ENCODE measurements around the gene DGCR6. TPM values are rescaled to one million over a fixed set of nuclear protein-coding genes. Genes with fewer than 3 reads are reported as not detected.
"Not testable (repeated sequence)": the region's sequence is repeated elsewhere in the genome, so short reads cannot be mapped to it uniquely, and the experiment has no call there.

Gene DGCR6
- total and polyA plus RNA-seq, 4 experiments from 2014 or later = 1.6 to 7.2 (median 4.4) TPM

DNA sequence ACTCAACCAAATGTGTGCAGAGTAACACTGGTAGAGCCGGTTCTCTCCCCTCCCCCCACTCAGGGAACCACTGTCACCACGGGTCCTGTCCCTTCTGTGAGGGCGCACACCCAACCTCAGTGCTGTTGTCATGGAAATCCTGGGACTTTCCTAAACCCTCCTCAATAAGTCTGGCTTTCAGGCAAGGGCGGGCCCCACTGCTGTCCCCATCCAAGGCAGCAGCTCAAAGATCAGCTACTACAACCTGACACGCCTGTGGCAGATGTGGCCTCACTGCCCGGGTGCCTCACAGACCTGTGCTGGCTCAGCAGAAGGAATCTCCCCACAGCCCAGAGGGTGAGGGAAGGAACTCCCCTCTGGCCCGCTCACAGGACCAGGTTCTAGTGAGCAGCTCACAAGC lies 27.8 kb downstream of the DGCR6 start:
- no peak overlapping the region for H3K27ac Mint-ChIP-seq
- Histone ChIP-seq H3K9me3 (ENCODE audit: control insufficient read depth in 1 of 2, low read length in 2 of 2) (no peaks in the 10 kb centered on the region), H3K36me3 (ENCODE audit: insufficient read depth, low read length) (no peaks in the 10 kb centered on the region), H3K4me1 (ENCODE audit: insufficient read depth, low read length) (no peaks in the 10 kb centered on the region), H3K27me3 (ENCODE audit: insufficient read depth, low read length) (no peaks in the 10 kb centered on the region), H3K4me3 (ENCODE audit: low read length in 2 of 2) (no peak overlapping the region), H3K27ac (ENCODE audit: low read depth, low read length) (no peak overlapping the region)
- H3K27me3 Mint-ChIP-seq = no peaks in the 10 kb centered on the region
- ChIA-PET POLR2A (ENCODE audit: partially characterized antibody) (no interaction called here), CTCF (ENCODE audit: partially characterized antibody) (no interaction called here)
- intact Hi-C loops (cut with micrococcal nuclease) = no loop called here
- no peak overlapping the region for H3K4me3 Mint-ChIP-seq
- no peaks in the 10 kb centered on the region for H3K36me3 Mint-ChIP-seq
- no peaks in the 10 kb centered on the region for H3K9me3 Mint-ChIP-seq
- H3K4me1 Mint-ChIP-seq = no peaks in the 10 kb centered on the region
- no peak for DNase-seq

DNA sequence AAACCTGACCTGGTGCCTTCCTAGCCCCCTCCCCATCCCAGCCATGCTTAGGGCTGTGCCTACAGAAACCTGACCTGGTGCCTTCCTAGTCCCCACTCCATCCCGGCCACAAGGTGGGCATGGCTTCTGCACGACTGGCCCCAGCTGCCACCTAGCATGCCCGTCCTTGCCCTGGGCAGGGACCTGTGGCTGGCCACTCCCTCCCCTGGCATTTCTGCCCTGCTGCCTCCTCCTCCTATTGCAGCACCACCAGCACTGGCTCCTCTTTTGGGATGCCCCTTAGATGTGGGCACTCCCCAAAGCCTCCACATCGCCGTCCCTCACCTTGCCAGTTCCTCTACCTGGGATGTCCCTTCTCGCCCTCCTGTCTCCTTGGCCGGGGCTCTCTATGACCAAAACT lies 28.6 kb downstream of the DGCR6 start:
- H3K4me3 Mint-ChIP-seq; H3K9me3 Mint-ChIP-seq; H3K36me3 ChIP-seq (ENCODE audit: insufficient read depth, low read length); DNase-seq; H3K27ac Mint-ChIP-seq; H3K4me1 Mint-ChIP-seq; H3K27ac ChIP-seq (ENCODE audit: low read depth, low read length); H3K27me3 Mint-ChIP-seq; H3K4me3 ChIP-seq (ENCODE audit: low read length in 2 of 2); H3K36me3 Mint-ChIP-seq; H3K9me3 ChIP-seq (ENCODE audit: control insufficient read depth in 1 of 2, low read length in 2 of 2); POLR2A ChIA-PET (ENCODE audit: partially characterized antibody); H3K4me1 ChIP-seq (ENCODE audit: insufficient read depth, low read length); H3K27me3 ChIP-seq (ENCODE audit: insufficient read depth, low read length); CTCF ChIA-PET (ENCODE audit: partially characterized antibody); intact Hi-C loops (cut with micrococcal nuclease): not testable (repeated sequence)

DNA sequence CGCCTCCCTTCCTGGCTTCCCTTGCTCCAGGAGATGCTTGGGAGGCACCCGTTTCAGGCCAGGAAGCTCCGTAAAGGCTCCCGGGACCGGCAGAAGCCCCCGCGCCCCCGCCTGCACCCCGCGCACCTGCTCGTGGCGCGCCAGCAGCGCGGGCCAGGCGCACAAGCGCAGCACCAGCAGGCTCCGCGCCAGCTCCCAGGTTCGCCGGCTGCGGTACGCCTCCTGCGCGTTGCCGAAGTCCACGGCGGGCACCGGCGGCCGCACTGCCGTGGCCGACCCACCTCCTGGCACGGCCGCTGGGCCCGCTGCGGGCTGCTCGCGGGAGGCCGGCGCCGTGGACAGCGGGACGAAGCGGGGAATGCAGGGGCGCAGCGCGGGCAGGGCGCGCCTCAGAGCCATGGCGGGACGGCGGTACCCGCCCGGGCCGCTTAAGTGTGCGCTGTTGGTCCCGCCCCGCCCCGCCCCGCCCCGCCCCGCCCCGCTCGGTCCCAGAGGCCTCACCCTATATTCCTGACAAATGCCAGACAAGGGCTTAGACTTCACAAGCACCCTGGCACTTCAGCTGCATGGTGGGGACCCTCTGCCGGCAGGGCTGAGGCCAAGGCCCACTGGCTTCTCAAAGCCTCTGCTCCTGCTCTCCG lies 29.9 kb downstream of the DGCR6 start, which contains the start of gene PRODH:
PRODH (minus strand) TSS at position 405 of the 641 bp plus-strand sequence; CDS start at position 399, 6 bp downstream.
- Histone ChIP-seq H3K4me1 (ENCODE audit: insufficient read depth, low read length) (no peaks in the 10 kb centered on the region), H3K4me3 (ENCODE audit: low read length in 2 of 2) (no peak within 1 kb of the TSS), H3K36me3 (ENCODE audit: insufficient read depth, low read length) (no peaks in the 10 kb centered on the region), H3K27me3 (ENCODE audit: insufficient read depth, low read length) (no peaks in the 10 kb centered on the region), H3K27ac (ENCODE audit: low read depth, low read length) (no peak within 1 kb of the TSS), H3K9me3 (ENCODE audit: control insufficient read depth in 1 of 2, low read length in 2 of 2) (no peaks in the 10 kb centered on the region)
- Mint-ChIP-seq H3K9me3 (no peaks in the 10 kb centered on the region), H3K4me3 (no peak within 1 kb of the TSS), H3K27ac (no peak within 1 kb of the TSS), H3K27me3 (no peaks in the 10 kb centered on the region), H3K36me3 (no peaks in the 10 kb centered on the region), H3K4me1 (no peaks in the 10 kb centered on the region)
- intact Hi-C loops (cut with micrococcal nuclease) = no loop called here
- ChIA-PET POLR2A (ENCODE audit: partially characterized antibody) (no interaction called here), CTCF (ENCODE audit: partially characterized antibody) (no interaction called here)
- no peak for DNase-seq

DNA sequence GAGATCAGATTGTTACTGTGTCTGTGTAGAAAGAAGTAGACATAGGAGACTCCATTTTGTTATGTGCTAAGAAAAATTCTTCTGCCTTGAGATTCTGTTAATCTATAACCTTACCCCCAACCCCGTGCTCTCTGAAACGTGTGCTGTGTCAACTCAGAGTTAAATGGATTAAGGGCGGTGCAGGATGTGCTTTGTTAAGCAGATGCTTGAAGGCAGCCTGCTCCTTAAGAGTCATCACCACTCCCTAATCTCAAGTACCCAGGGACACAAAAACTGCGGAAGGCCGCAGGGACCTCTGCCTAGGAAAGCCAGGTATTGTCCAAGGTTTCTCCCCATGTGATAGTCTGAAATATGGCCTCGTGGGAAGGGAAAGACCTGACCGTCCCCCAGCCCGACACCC lies 32.6 kb downstream of the DGCR6 start:
- POLR2A ChIA-PET (ENCODE audit: partially characterized antibody); H3K27ac ChIP-seq (ENCODE audit: low read depth, low read length); H3K27ac Mint-ChIP-seq; CTCF ChIA-PET (ENCODE audit: partially characterized antibody); H3K27me3 Mint-ChIP-seq; H3K9me3 Mint-ChIP-seq; H3K27me3 ChIP-seq (ENCODE audit: insufficient read depth, low read length); H3K4me3 Mint-ChIP-seq; H3K9me3 ChIP-seq (ENCODE audit: control insufficient read depth in 1 of 2, low read length in 2 of 2); H3K36me3 Mint-ChIP-seq; DNase-seq; H3K4me1 ChIP-seq (ENCODE audit: insufficient read depth, low read length); intact Hi-C loops (cut with micrococcal nuclease); H3K4me1 Mint-ChIP-seq; H3K36me3 ChIP-seq (ENCODE audit: insufficient read depth, low read length); H3K4me3 ChIP-seq (ENCODE audit: low read length in 2 of 2): not testable (repeated sequence)

DNA sequence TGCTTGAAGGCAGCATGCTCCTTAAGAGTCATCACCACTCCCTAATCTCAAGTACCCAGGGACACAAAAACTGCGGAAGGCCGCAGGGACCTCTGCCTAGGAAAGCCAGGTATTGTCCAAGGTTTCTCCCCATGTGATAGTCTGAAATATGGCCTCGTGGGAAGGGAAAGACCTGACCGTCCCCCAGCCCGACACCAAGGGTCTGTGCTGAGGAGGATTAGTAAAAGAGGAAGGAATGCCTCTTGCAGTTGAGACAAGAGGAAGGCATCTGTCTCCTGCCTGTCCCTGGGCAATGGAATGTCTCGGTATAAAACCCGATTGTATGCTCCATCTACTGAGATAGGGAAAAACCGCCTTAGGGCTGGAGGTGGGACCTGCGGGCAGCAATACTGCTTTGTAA lies 41.0 kb downstream of the DGCR6 start:
- H3K27ac ChIP-seq (ENCODE audit: low read depth, low read length); intact Hi-C loops (cut with micrococcal nuclease); H3K4me1 ChIP-seq (ENCODE audit: insufficient read depth, low read length); H3K4me1 Mint-ChIP-seq; H3K4me3 ChIP-seq (ENCODE audit: low read length in 2 of 2); H3K36me3 Mint-ChIP-seq; H3K27me3 ChIP-seq (ENCODE audit: insufficient read depth, low read length); H3K36me3 ChIP-seq (ENCODE audit: insufficient read depth, low read length); POLR2A ChIA-PET (ENCODE audit: partially characterized antibody); H3K27ac Mint-ChIP-seq; H3K9me3 ChIP-seq (ENCODE audit: control insufficient read depth in 1 of 2, low read length in 2 of 2); CTCF ChIA-PET (ENCODE audit: partially characterized antibody); H3K9me3 Mint-ChIP-seq; H3K4me3 Mint-ChIP-seq; DNase-seq: not testable (repeated sequence)
- H3K27me3 Mint-ChIP-seq = peaks cover 4 to 22% of the 10 kb centered on the region in 2 donors

DNA sequence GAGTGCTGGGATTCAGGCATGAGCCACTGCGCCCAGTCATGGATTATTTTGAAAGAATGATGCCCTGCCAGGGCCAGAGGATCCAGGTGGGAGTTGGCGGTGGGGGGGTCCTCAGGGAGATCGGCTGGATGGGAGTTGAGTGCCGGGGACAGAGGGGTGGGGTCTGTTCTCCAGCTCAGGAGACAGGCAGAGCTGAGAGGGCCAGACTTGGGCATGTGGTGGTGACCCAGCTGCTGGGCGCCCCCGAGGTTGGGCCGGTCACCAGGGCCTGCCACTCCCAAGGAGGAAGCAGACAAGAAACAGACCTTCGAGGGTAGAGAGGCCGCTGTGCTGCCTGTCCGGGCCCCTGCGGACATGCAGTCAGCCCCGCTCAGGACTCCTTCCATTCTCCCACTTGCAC lies 41.8 kb downstream of the DGCR6 start:
- no peaks in the 10 kb centered on the region for H3K36me3 ChIP-seq (ENCODE audit: insufficient read depth, low read length)
- no peak overlapping the region for H3K4me3 Mint-ChIP-seq
- H3K4me1 ChIP-seq (ENCODE audit: insufficient read depth, low read length) = no peaks in the 10 kb centered on the region
- no peaks in the 10 kb centered on the region for H3K36me3 Mint-ChIP-seq
- peaks cover 4 to 22% of the 10 kb centered on the region in 2 donors for H3K27me3 Mint-ChIP-seq
- no peaks in the 10 kb centered on the region for H3K9me3 ChIP-seq (ENCODE audit: control insufficient read depth in 1 of 2, low read length in 2 of 2)
- H3K27ac Mint-ChIP-seq = no peak overlapping the region
- POLR2A ChIA-PET (ENCODE audit: partially characterized antibody) = no interaction called here
- no peaks in the 10 kb centered on the region for H3K27me3 ChIP-seq (ENCODE audit: insufficient read depth, low read length)
- H3K4me1 Mint-ChIP-seq = no peaks in the 10 kb centered on the region
- intact Hi-C loops (cut with micrococcal nuclease) = no loop called here
- H3K9me3 Mint-ChIP-seq = no peaks in the 10 kb centered on the region
- no peak overlapping the region for H3K4me3 ChIP-seq (ENCODE audit: low read length in 2 of 2)
- no peak overlapping the region for H3K27ac ChIP-seq (ENCODE audit: low read depth, low read length)
- DNase-seq = no peak
- CTCF ChIA-PET (ENCODE audit: partially characterized antibody) = interaction anchor here (1.1 kb wide), 1 partner anchor 682 kb away, joined by 3 read pairs; no protein-coding TSS in a partner anchor

DNA sequence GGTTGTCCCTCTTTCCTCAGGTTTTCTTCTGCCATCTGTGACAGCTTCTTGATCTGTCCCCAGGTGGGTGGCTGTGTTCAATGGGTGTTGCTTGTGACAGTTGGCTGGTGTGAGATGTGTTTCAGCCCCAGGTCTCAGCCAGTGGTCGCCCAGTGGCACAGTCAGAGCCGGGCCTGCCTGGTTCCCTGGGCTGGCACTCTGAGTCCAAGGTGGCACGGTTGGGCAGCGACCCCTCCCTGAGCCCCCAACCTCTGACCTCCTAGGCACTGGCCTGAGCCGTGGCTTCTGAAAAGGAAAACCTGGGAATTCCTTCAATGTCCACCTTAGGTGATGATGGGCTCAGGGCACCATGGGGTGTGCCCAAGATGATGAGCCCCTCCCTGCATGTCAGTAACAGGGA lies 44.0 kb downstream of the DGCR6 start:
- H3K4me1 Mint-ChIP-seq = no peaks in the 10 kb centered on the region
- ChIA-PET CTCF (ENCODE audit: partially characterized antibody) (interaction anchor here (0.6 kb wide), 1 partner anchor 1056 kb away, joined by 3 read pairs; no protein-coding TSS in a partner anchor), POLR2A (ENCODE audit: partially characterized antibody) (no interaction called here)
- H3K27ac Mint-ChIP-seq = no peak overlapping the region
- DNase-seq = no peak
- no peaks in the 10 kb centered on the region for H3K36me3 ChIP-seq (ENCODE audit: insufficient read depth, low read length)
- no peaks in the 10 kb centered on the region for H3K4me1 ChIP-seq (ENCODE audit: insufficient read depth, low read length)
- peaks cover 4 to 22% of the 10 kb centered on the region in 2 donors for H3K27me3 Mint-ChIP-seq
- H3K36me3 Mint-ChIP-seq = no peaks in the 10 kb centered on the region
- no peak overlapping the region for H3K4me3 ChIP-seq (ENCODE audit: low read length in 2 of 2)
- intact Hi-C loops (cut with micrococcal nuclease) = no loop called here
- no peak overlapping the region for H3K4me3 Mint-ChIP-seq
- H3K9me3 ChIP-seq (ENCODE audit: control insufficient read depth in 1 of 2, low read length in 2 of 2) = no peaks in the 10 kb centered on the region
- no peaks in the 10 kb centered on the region for H3K9me3 Mint-ChIP-seq
- H3K27me3 ChIP-seq (ENCODE audit: insufficient read depth, low read length) = no peaks in the 10 kb centered on the region
- no peak overlapping the region for H3K27ac ChIP-seq (ENCODE audit: low read depth, low read length)

DNA sequence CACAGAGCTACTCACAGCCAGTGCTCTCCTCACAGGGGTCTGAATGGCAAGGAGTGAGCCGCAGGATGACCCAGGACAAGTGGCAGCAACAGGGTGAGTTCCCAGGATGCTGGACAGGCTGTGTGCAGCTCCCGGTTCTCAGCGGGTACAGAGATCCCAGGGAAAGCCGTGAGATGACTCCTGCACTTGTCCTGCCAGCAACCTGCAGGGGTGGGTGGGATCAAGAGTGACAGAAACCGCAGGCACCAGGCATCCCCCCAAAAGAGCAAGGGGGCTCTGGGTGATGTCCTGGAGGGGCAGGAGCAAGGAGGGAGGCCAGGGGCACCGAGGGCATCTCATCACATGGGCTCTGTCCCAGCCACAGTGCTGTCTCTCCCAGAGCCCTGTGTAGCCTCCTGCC lies 45.9 kb downstream of the DGCR6 start:
- Mint-ChIP-seq H3K4me3 (no peak overlapping the region), H3K9me3 (no peaks in the 10 kb centered on the region), H3K27ac (no peak overlapping the region), H3K4me1 (no peaks in the 10 kb centered on the region), H3K27me3 (peaks cover 4 to 24% of the 10 kb centered on the region in 2 donors), H3K36me3 (no peaks in the 10 kb centered on the region)
- Histone ChIP-seq H3K36me3 (ENCODE audit: insufficient read depth, low read length) (no peaks in the 10 kb centered on the region), H3K27ac (ENCODE audit: low read depth, low read length) (no peak overlapping the region), H3K9me3 (ENCODE audit: control insufficient read depth in 1 of 2, low read length in 2 of 2) (no peaks in the 10 kb centered on the region), H3K4me3 (ENCODE audit: low read length in 2 of 2) (no peak overlapping the region), H3K4me1 (ENCODE audit: insufficient read depth, low read length) (no peaks in the 10 kb centered on the region), H3K27me3 (ENCODE audit: insufficient read depth, low read length) (no peaks in the 10 kb centered on the region)
- intact Hi-C loops (cut with micrococcal nuclease) = no loop called here
- ChIA-PET POLR2A (ENCODE audit: partially characterized antibody) (no interaction called here), CTCF (ENCODE audit: partially characterized antibody) (no interaction called here)
- no peak for DNase-seq
